ENCODE results near the gene SLC4A9.

Gene SLC4A9

DNA sequence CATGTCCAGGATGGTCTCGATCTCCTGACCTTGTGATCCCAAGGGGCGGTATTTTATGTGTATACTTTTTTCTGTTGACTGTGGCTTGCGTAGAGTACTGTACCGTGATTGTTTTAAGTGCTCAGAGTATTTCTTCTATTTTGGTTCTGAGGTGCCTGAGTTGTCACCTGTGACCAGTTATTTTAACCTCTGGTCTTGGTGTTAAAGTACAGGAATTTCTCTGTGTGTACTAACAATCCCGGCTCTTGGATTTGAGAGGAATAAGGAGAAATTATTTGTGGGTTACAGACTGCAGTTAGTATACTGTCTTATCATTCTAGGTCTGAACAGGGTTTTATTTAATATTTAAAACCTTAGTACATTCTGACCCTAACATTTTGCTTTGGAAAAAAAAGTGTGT is 43.6 kb downstream of the SLC4A9 start:
- Histone ChIP-seq H3K4me3 (ENCODE audit: low read depth, low read length) (peak overlapping the region; percentile 98), H3K27ac (ENCODE audit: extremely low read depth, low read depth, low read length) (no peak overlapping the region)
- POLR2A ChIA-PET, result no interaction called here

DNA sequence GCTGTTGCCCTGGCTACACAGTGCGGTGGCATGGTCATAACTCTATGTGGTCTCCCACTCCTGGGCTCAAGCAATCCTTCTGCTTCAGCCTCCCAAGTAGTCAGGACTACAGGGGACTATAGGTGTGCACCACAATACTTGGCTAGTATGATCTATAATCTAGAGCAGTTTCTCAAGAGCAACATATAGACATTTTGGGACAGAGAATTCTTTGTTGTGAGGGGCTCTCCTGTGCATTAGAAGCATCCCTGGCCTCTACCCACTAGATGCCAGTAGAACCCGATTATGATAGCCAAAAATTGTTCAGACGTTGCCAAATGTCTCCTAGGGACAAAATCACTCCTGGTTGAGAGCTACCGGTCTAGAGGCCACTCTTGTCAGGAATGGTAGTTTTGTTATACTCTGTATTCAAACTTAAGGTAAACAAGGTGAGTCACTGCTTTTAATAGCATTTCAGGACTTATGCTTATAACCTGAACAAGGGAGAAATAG is 48.8 kb downstream of the SLC4A9 start:
- H3K4me3 ChIP-seq (ENCODE audit: low read depth, low read length), result no peak overlapping the region
- no peaks in the 10 kb centered on the region for H3K9me3 ChIP-seq (ENCODE audit: control insufficient read depth, insufficient read depth, low read depth, low read length)
- H3K4me1 ChIP-seq (ENCODE audit: control insufficient read depth, insufficient read depth, low read length), result peaks cover 6% of the 10 kb centered on the region; the same call in 1 of the 2 replicates
- ChIA-PET CTCF (interaction anchor here (1.1 kb wide), 1 partner anchor 10 kb away, joined by 3 read pairs; no protein-coding TSS in a partner anchor), POLR2A (interaction anchor here (0.6 kb wide), 1 partner anchor 11 kb away, joined by 4 read pairs; no protein-coding TSS in a partner anchor)
- H3K27ac ChIP-seq (ENCODE audit: extremely low read depth, low read depth, low read length), result no peak overlapping the region
- H3K36me3 ChIP-seq (ENCODE audit: control insufficient read depth in 2 of 2, insufficient read depth in 1 of 2, low read length in 2 of 2), result peaks cover 5 to 21% of the 10 kb centered on the region in 2 experiments
- 0 out of 2 replicates have a peak, but pooled peaks have one; percentile 22 for TF ChIP-seq PRDM1 (tag by site-specific recombination; IDR thresholded peaks at IDR 0.05)
- TF ChIP-seq GLIS1 (tag by site-specific recombination; IDR thresholded peaks at IDR 0.05), result peak; percentile 14; the same call in 1 of the 2 replicates
- TF ChIP-seq IKZF3 (tag by site-specific recombination; IDR thresholded peaks at IDR 0.05), result no peak
- peak; percentile 77 for TF ChIP-seq OSR2 (tag by site-specific recombination; IDR thresholded peaks at IDR 0.05)
- TF ChIP-seq ZNF670 (tag by site-specific recombination; IDR thresholded peaks at IDR 0.05; ENCODE audit: low read depth), result no peak
- no peak for TF ChIP-seq ZNF501 (tag by site-specific recombination; IDR thresholded peaks at IDR 0.05)
- TF ChIP-seq ZNF654 (tag by site-specific recombination; IDR thresholded peaks at IDR 0.05; ENCODE audit: low read depth), result peak; percentile 20
- 0 out of 2 replicates have a peak, but pooled peaks have one; percentile 16 for TF ChIP-seq ZNF600 (tag by site-specific recombination; IDR thresholded peaks at IDR 0.05)
- TF ChIP-seq, protein P1, sequence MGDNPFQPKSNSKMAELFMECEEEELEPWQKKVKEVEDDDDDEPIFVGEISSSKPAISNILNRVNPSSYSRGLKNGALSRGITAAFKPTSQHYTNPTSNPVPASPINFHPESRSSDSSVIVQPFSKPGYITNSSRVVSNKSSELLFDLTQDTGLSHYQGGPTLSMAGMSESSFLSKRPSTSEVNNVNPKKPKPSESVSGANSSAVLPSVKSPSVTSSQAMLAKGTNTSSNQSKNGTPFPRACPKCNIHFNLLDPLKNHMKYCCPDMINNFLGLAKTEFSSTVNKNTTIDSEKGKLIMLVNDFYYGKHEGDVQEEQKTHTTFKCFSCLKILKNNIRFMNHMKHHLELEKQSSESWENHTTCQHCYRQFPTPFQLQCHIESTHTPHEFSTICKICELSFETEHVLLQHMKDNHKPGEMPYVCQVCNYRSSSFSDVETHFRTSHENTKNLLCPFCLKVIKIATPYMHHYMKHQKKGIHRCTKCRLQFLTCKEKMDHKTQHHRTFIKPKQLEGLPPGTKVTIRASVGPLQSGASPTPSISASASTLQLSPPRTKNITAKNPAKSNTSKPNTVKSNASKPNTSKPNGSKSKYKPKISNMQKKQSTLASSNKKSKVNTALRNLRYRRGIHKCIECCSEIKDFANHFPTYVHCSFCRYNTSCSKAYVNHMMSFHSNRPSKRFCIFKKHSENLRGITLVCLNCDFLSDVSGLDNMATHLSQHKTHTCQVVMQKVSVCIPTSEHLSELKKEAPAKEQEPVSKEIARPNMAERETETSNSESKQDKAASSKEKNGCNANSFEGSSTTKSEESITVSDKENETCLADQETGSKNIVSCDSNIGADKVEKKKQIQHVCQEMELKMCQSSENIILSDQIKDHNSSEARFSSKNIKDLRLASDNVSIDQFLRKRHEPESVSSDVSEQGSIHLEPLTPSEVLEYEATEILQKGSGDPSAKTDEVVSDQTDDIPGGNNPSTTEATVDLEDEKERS (tag by site-specific recombination; IDR thresholded peaks at IDR 0.05), result no peak
- no peak for TF ChIP-seq ZNF777 (tag by site-specific recombination; IDR thresholded peaks at IDR 0.05; ENCODE audit: borderline replicate concordance)
- TF ChIP-seq, protein P2, sequence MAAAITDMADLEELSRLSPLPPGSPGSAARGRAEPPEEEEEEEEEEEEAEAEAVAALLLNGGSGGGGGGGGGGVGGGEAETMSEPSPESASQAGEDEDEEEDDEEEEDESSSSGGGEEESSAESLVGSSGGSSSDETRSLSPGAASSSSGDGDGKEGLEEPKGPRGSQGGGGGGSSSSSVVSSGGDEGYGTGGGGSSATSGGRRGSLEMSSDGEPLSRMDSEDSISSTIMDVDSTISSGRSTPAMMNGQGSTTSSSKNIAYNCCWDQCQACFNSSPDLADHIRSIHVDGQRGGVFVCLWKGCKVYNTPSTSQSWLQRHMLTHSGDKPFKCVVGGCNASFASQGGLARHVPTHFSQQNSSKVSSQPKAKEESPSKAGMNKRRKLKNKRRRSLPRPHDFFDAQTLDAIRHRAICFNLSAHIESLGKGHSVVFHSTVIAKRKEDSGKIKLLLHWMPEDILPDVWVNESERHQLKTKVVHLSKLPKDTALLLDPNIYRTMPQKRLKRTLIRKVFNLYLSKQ (tag by site-specific recombination; IDR thresholded peaks at IDR 0.05; ENCODE audit: borderline replicate concordance), result no peak
- no peak for TF ChIP-seq ZNF24 (tag by site-specific recombination; IDR thresholded peaks at IDR 0.05)
- no peak for TF ChIP-seq ZNF423 (tag by site-specific recombination; IDR thresholded peaks at IDR 0.05)
- no peak for TF ChIP-seq ZBTB8A (tag by site-specific recombination; IDR thresholded peaks at IDR 0.05)
- TF ChIP-seq ZNF366 (tag by site-specific recombination; conservative IDR thresholded peaks at IDR 0.05), result no peak; the same call in 1 of the 2 replicates
- TF ChIP-seq ZNF16 (tag by site-specific recombination; IDR thresholded peaks at IDR 0.05; ENCODE audit: low read depth), result no peak
- no peak for TF ChIP-seq ZFP69B (tag by site-specific recombination; IDR thresholded peaks at IDR 0.05)
- no peak for TF ChIP-seq ZNF341 (tag by site-specific recombination; IDR thresholded peaks at IDR 0.05; ENCODE audit: low read depth)
- no peak for TF ChIP-seq ZNF112 (tag by site-specific recombination; IDR thresholded peaks at IDR 0.05)

More for the DNA sequence above, 43.6 kb downstream of the SLC4A9 start:
- CTCF ChIA-PET, result interaction anchor here (0.5 to 2.0 kb wide), 4 partner anchors 43 to 163 kb away, joined by 3 to 6 read pairs (median 4); no protein-coding TSS in a partner anchor
- Histone ChIP-seq H3K36me3 (ENCODE audit: control insufficient read depth in 2 of 2, insufficient read depth in 1 of 2, low read length in 2 of 2) (peaks cover 5 to 21% of the 10 kb centered on the region in 2 experiments), H3K9me3 (ENCODE audit: control insufficient read depth, insufficient read depth, low read depth, low read length) (no peaks in the 10 kb centered on the region), H3K4me1 (ENCODE audit: control insufficient read depth, insufficient read depth, low read length) (peaks cover 10% of the 10 kb centered on the region; the same call in 1 of the 2 replicates)
- no peak for TF ChIP-seq ZFHX2 (tag by site-specific recombination; conservative IDR thresholded peaks at IDR 0.05)
- TF ChIP-seq ZSCAN30 (tag by site-specific recombination; IDR thresholded peaks at IDR 0.05), result no peak
- no peak for TF ChIP-seq KLF10 (tag by site-specific recombination; IDR thresholded peaks at IDR 0.05)
- no peak for TF ChIP-seq SALL2 (tag by site-specific recombination; IDR thresholded peaks at IDR 0.05; ENCODE audit: borderline replicate concordance)
- TF ChIP-seq ZNF248 (tag by site-specific recombination; IDR thresholded peaks at IDR 0.05), result no peak
- TF ChIP-seq, protein P3, sequence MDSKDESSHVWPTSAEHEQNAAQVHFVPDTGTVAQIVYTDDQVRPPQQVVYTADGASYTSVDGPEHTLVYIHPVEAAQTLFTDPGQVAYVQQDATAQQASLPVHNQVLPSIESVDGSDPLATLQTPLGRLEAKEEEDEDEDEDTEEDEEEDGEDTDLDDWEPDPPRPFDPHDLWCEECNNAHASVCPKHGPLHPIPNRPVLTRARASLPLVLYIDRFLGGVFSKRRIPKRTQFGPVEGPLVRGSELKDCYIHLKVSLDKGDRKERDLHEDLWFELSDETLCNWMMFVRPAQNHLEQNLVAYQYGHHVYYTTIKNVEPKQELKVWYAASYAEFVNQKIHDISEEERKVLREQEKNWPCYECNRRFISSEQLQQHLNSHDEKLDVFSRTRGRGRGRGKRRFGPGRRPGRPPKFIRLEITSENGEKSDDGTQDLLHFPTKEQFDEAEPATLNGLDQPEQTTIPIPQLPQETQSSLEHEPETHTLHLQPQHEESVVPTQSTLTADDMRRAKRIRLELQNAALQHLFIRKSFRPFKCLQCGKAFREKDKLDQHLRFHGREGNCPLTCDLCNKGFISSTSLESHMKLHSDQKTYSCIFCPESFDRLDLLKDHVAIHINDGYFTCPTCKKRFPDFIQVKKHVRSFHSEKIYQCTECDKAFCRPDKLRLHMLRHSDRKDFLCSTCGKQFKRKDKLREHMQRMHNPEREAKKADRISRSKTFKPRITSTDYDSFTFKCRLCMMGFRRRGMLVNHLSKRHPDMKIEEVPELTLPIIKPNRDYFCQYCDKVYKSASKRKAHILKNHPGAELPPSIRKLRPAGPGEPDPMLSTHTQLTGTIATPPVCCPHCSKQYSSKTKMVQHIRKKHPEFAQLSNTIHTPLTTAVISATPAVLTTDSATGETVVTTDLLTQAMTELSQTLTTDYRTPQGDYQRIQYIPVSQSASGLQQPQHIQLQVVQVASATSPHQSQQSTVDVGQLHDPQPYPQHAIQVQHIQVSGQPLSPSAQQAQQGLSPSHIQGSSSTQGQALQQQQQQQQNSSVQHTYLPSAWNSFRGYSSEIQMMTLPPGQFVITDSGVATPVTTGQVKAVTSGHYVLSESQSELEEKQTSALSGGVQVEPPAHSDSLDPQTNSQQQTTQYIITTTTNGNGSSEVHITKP (tag by site-specific recombination; IDR thresholded peaks at IDR 0.05), result no peak
- TF ChIP-seq, protein P4, sequence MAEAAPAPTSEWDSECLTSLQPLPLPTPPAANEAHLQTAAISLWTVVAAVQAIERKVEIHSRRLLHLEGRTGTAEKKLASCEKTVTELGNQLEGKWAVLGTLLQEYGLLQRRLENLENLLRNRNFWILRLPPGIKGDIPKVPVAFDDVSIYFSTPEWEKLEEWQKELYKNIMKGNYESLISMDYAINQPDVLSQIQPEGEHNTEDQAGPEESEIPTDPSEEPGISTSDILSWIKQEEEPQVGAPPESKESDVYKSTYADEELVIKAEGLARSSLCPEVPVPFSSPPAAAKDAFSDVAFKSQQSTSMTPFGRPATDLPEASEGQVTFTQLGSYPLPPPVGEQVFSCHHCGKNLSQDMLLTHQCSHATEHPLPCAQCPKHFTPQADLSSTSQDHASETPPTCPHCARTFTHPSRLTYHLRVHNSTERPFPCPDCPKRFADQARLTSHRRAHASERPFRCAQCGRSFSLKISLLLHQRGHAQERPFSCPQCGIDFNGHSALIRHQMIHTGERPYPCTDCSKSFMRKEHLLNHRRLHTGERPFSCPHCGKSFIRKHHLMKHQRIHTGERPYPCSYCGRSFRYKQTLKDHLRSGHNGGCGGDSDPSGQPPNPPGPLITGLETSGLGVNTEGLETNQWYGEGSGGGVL (tag by site-specific recombination; IDR thresholded peaks at IDR 0.05), result no peak
- TF ChIP-seq OSR2 (tag by site-specific recombination; IDR thresholded peaks at IDR 0.05), result no peak
